Left renal cortex interstitium (tissue), 4 donors: ENCODE results near the gene HSD3B2. TPM values are rescaled to one million over a fixed set of nuclear protein-coding genes. Genes with fewer than 3 reads are reported as not detected.

ENCODE experiments used
- DNase-seq, 4 donors: peaks; one replicate each; pipeline ENCODE4 v3.0.0-alpha.2; 2013; ENCODE audit warnings: low read depth in 4 of 4, low spot score in 2 of 4, missing footprints in 1 of 4
- polyA plus RNA-seq, 4 donors: library from polyadenylated mRNA; unstranded; fragments of 120-200 nt; gene quantifications; one replicate each; pipeline ENCODE4 v1.2.1, GENCODE V29; 2013; ENCODE audit not compliant: insufficient read length in 4 of 4

HSD3B2 gene
- polyA plus RNA-seq, 4 donors: 0.87 to 3.0 (median 2.0) TPM

DNA sequence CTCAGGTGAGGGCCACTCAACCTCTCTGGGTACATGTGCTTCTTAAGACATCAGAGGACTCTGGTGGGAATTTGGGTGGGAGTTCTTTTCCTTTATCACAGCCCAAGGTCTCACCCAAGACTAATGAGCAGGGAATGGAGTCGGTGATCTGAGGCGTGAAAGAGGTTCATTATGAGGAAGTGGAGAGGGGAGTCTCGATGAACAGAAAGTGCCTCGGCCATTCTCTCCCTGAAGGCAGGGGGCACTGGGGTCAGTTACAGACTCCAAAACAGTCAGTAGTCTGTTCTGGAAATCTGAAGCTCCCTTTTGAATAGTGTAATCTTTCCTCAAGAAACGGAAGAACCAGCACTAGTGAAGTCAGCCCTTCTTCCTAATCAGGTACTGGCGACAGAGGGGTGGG is 36.2 kb downstream of the HSD3B2 start:
- DNase-seq: no peak

DNA sequence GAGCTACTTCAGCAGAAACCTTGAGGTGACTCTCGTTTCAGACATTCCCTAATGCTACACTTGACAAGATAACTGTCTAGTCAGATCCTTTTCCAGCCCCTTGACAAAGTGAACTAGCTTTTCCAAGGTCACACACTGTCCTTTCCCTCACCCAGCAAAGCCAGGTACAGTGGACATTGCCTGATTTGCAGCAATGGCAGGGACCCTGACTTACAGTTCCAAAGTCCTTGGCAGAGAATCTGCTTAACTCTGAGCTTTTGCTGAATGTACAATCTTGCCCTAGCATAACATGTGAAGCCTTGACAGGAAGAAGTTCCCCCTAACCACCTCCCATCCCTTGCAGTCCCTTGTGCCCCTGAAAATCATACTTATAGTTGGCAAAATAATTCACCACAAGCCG is 37.1 kb downstream of the HSD3B2 start:
- DNase-seq: no peak

DNA sequence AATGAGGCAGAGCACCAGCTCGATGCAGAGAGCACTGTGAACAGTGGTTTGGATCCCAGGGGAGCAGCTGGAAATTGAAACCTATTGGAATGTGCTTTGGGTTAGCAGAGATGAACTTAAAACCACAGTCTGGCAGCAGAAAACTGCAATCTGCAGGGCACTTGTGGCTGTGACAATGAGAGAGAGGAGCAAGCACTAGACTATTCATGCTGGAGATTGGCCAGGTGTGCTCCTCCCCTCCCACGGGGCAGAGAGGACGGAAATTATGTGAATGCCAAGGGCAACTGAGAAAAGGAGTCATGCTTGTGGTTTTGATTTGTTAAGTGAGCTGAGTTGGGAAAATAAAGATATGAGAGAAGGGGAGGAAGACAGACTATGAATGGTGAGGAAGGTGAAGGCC is 38.1 kb downstream of the HSD3B2 start:
- DNase-seq: no peak

DNA sequence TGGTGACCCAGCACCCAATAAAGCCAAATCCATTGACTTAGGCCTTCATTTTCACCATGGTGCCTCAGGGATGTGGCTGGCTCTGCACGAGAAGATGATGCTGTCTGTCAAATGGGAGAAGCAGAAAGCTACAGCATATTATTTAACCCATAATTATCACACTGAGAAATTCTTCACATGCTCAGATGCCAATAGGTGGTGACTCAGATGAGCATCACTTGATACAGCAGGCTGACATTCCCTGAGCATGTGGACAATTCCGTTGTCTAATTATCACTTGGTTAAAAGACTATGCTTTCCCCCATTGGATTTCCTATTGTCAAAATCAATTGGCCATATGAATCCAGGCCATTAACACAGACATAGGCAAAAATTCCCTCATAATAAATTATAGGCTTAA is 48.0 kb downstream of the HSD3B2 start:
- no peak for DNase-seq

DNA sequence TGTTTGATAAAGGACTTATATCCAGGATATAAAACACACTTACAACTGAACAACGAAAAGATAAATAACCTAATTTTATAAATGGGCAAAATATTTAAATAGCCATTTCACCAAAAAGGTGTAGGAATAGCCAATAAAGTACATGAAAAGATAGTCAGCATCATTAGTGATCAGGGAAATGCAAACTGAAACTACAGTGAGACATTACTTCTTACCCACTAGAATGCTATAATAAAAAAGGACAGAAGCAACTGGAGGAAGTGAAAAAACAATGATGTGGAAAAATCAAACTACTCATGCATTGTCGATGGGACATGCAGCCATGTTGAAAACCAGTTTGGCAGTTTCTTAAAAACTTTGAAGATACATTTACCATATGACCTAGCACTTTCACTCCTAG is 48.6 kb downstream of the HSD3B2 start:
- no peak for DNase-seq

DNA sequence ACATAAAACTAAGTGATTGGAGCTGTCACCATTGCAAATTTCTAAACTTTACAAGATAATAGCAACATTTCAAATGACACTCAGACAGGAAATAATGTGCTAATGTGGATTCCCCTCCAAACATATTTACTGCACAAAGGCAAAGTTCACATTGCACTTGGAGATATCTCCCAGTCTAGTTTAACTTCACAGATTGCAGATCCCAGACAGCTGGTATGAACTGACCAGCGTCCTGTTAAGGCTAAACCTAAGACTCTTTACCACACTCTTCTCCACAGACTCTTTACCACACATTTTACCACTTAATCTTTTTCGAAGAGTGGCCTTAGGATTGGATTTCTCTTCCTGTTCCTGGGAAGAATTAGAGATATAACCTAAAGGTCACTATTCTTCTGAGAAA is 51.5 kb downstream of the HSD3B2 start:
- no peak for DNase-seq

DNA sequence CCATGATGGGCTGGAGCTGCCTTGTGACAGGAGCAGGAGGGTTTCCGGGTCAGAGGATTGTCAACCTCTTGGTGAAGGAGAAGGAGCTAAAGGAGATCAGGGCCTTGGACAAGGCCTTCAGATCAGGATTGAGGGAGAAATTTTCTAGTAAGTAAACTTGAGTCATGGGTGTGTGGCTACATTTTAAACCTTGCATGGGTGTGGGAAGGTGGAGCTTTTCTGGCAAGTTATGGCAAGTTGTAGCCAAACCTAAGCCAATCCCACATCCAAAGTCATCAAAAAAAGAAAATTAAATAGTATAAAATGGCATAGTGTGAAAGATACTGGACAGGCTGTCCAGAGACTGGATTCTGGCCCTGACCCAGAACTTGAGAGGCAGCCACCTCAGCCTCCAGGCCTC is 52.3 kb downstream of the HSD3B2 start:
- no peak for DNase-seq

DNA sequence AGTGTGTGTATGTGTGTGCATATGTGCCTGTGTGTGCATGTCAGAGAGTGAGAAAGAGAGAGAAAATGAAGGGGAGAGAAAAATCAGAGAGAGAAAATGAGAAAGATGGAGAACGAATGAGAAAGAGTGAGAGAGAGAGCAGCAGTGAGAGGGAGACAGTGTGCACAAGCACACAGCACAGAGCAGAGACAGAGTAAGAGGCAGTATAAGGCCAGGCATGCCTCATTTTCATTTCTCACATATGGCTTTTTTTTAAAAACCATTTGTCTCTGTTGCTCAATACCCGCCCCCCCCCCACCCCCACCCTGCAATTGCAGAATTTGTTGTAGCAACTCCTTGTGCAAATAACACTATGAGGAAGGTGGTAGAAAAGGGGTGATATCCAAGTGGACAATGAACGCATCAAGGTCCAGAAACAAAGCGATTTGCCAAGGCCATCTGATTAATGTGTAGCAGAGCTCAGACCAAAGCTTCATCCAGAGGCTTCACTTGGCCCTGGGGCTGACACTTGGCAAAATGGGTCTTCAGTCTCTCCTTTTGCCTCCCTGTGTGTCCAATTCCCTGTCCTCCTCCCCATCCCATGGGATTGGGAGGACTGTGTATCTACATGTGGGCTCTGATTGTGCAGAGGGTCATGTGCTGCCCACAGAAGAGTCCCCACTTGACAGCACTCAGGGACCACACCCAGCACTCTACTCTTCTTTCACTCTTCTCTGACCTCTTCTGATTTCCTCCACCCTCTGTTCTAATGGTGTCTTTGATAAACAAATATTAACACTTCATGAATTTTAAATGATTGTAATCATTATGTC is 53.1 kb downstream of the HSD3B2 start:
- DNase-seq: no peak

DNA sequence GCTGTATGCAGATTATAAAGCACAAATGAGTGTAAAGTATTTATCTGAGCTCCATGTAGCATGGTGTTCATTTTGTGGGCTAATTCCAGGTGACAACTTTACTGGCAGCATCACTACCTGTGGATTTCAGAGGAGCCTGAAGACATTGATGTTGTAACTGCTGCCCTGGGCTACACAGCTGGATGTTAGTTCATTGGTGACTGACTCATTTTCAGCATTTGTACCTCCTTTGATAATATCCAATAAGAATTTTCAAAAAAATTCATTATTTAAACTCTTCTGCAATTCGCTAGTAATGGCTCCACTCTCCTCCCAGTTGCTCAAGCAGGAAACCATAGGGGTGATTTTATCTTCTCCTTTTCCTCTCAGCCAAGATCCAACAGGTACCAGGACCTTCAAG is 54.8 kb downstream of the HSD3B2 start:
- DNase-seq: no peak

DNA sequence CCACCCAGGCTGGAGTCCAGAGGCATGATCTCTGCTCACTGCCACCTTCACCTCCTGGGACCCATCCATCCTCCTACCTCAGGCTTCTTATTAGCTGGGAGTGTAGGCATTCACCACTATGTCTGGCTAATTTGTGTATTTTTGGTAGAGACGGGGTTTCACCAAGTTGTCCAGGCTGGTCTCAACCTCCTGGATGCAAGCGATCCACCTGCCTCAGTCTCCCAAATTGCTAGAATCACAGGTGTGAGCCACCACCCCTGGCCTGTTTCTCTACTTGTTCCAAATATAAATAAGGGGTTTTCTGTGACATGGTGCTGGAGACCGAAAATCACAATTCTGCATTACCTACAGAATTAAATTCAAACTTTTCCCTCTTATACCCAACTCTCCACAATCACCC is 55.4 kb downstream of the HSD3B2 start:
- DNase-seq: no peak

DNA sequence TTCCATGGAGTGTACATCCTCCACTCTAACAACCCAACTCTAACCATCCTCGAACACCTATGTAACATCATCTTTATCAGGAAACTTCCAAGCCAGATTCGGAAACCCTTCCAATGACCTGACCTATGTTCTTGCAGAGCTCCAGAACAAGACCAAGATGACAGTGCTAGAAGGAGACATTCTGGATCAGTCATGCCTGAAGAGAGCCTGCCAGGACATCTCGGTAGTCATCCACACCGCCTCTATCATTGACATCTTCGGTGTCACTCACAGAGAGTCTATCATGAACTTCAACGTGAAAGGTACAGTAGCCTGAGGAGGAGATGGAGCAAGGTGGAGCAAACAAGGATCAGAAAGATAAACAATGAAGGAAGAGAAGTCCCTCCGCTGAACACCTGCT is 56.0 kb downstream of the HSD3B2 start:
- DNase-seq: no peak

DNA sequence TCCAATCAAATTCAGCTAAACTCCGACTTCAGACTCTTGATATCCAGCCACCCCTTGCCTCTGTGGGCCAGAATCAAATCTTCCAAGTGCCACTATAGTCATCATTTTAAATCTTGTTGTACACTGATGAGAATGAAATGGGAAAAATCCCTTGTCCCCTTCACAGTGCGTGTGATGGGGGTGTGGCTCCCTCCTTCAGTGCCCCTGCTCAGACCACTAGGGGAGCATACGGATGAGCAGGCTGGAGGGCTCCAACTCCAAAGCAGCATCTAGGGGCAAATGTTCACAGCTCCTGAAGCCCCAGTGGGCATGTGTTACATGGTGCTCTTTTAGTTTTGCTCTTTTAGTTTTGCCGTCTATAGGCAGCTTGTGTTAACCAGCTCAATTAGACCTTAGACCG is 56.6 kb downstream of the HSD3B2 start:
- DNase-seq: no peak

DNA sequence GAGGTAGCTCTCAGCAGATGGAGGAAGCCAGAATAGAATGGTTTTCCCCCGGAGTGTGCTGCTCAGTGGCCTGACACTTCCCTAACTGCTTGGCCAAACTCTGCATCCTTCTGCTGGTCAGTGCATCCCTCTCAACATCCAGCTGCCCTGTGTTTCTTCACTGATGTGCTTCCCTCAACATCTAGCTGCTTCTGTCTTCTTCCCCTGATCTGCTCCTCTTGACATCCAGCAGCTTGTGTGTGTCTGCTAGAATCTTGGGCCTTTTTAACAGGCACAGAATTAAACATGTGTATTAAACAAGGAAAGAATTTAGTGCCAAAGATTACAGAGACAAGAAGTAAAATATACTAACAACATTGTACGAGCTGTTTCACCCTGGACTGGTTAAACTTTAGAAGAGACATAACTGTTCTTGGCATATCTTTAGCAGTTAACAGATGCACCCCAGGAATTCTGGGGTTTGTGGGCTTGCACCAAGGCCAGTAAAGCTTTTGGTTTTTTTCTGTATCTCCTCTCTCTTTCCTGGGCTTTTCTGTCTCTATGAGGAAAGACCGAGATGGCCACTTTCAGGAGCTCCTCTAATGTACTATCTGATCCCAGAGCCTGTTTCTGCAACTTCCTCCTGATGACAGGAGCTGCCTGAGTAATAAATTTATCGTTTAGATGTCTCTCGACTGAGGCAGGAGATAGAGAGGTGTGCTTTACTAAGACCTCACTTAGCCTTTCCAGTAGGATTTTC is 57.3 kb downstream of the HSD3B2 start:
- peak in 1 of 4 donors; percentile 17 for DNase-seq

Other genes with a start within 250 kb of the HSD3B2 start
- 100 to 1,000 TPM in 2 of 4 donors, 10 to 100 TPM in 2; 57.8 to 107 (median 94.8) TPM for gene HAO2, start 46.4 kb upstream of the HSD3B2 start, polyA plus RNA-seq
- 1 to 10 TPM in 1 of 4 donors, under 1 TPM in 2, not detected in 1; 0.27 to 1.1 (median 0.36) TPM for gene HSD3B1, start 92.1 kb downstream of the HSD3B2 start, polyA plus RNA-seq
- 10 to 100 TPM; 19.4 to 22.0 (median 20.3) TPM for gene ZNF697, start 233.1 kb downstream of the HSD3B2 start, polyA plus RNA-seq